HG02571 (cell line): Measurements from ENCODE around the gene PJA1.

Experiments
- ATAC-seq: cut with Tn5 transposase; IDR thresholded peaks from one replicate; pipeline ENCODE4 v1.9.1; 2021; ENCODE audit warnings: mild to moderate bottlenecking, moderate library complexity; ENCODE audit not compliant: unreplicated experiment

The PJA1 gene

DNA sequence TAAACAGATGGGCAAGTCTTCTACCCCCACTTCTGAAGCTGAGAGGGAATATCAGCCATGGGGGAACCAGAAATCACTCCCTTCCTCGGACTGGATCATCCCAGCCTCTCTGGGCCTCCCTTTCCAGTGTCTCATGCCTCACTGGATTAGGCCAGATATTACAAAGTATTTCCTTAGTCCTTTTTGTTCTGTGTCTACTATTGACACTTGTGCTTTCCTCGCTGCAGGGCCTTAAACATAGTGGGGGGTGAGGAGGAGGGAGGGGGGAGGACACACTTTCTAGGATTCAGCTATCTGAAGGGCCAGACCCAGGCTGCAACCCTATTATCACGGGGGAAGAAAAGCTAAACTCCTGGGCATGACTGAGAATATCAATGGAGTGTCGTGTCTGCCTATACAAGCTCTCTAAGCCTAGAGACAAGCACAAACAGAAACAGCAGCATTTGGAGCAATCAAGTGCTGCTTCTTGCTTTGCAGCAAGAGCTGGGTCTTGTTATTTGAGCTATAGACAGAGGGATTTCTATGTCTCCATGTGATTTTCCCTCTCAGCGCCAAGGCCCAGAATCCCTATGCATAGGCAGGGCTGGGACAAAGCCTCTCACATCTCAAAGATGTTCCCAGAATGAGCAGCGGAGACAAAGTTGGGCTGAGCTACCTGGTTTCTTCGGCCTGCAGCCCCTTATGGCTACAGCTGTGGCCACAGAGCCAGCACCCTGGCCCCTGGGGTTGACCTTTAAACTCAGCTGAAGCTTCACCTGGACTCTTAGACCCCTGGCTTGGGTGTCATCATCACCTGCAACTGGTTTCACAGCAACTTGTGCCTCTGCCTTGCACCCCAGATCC is 20.2 kb downstream of the PJA1 start:
- no peak for ATAC-seq

DNA sequence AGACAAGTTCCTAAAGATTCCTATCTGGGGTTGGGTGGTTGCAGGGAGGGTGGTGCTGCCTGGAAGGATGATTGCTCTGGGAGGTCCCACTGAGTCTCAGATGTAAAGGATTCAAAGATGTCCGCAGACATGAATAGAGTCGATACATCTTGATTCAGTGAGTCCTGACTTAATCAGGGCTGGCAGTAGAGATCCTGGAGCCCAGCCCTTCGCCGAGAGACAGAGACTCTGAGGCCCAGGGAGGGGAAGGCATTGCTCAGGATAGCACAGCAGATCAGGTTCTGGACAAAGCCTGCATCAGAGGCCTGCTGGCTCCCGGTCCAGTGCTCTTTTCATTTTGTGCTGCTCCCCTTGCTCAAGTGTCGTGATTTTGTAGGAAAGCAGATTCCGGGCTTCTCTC is 21.7 kb downstream of the PJA1 start:
- ATAC-seq, result no peak

DNA sequence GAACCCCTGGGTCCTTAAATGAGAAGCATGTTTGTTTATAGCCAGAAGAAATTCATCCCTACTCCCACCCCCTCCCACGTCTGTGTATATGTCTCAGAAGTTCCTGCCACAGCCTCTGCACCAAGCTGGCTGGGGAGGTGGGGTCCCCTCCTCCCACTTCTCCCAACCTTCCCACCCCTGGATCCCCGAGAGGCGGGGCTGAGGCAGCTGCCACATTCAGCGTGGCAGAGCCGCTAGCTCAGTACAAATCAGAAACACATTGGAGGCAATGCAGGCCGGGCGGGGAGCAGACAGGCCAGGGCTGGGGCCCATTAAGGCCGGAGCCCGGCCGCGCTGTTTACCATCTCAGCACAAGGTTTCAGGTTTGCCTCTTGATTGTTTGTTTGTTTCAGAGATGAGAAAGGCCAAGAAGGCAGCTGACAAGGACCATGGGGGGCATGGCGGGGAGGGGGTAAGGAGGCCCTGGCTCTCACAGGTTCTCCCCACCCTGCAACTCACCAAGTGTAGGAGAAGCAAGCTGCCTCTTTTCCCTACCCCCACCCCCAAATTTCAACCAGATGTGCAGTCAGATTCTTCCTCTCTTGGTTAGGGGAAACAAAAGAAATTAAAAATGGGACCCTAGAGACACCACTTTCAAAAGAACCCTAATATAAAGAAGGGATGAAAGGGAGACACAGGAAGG is 22.3 kb downstream of the PJA1 start:
- no peak for ATAC-seq

DNA sequence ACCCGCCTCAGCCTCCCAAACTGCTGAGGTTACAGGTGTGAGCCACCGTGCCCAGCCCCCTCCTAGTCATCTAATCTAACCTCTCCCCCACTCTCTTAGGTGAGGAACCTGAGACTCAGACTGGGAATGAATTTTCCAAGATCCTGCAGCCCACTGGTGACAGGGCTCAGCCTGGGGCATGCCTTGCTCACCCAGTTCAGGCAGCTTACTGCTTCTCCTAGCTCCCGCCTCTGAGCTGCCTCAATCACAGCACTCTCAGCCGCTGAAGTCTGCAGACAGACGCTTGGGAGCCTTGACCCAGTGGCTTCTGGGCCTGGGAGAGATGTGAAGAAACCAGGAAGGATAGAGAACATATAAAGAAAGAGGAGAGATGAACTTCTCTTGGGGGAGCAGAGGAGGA is 24.4 kb downstream of the PJA1 start:
- no peak for ATAC-seq

DNA sequence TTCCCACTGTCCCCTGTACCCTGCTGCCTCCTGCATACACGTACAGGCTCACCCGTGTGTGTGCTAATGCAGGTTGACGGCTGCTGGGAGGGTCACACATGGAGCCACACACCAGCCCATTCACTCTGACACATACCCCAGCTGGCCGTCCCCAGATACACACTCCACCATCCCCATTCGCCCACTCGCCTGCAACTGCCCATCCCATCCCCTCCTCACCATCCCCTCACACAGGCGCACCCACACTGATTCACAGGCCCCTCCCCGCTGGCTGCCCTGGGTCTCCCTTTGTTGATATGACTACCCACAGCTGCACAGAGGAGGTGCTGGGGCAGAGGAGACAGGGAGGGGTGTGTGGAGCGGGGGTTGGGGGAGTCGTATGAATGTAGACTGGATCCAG is 25.7 kb downstream of the PJA1 start:
- no peak for ATAC-seq

DNA sequence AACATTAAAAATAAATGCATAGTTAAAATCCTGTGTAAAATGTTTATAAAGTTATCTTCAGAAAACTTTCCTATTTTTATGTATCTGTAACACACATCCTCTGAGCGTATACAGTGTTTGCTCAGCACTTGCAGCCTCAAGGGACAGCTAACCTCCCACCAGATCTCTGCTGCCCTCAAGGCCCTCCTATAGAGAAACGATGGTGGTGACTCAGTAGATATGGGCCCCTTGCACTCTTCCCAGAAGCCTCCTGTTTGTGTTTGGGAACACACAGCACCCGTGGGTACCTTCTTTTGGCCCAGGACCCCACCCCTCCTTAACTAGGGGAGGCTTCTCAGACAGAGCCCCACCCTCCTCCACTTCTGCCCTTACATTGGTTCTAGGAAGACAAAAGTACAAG is 26.7 kb downstream of the PJA1 start:
- ATAC-seq, result no peak

DNA sequence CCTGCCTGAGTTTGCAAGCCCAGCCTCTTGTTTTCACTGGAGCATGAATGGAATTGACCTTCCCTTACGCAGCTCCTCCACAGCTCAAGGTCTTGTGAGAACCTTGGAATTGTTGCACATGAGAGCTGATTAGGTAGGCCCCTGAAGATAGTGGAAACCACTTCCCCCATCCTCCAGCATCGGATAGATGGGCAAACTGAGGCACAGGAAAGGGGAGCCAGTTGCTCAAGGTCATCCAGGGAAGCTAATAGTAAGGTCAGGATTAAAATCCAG is 27.2 kb downstream of the PJA1 start:
- ATAC-seq, result no peak

DNA sequence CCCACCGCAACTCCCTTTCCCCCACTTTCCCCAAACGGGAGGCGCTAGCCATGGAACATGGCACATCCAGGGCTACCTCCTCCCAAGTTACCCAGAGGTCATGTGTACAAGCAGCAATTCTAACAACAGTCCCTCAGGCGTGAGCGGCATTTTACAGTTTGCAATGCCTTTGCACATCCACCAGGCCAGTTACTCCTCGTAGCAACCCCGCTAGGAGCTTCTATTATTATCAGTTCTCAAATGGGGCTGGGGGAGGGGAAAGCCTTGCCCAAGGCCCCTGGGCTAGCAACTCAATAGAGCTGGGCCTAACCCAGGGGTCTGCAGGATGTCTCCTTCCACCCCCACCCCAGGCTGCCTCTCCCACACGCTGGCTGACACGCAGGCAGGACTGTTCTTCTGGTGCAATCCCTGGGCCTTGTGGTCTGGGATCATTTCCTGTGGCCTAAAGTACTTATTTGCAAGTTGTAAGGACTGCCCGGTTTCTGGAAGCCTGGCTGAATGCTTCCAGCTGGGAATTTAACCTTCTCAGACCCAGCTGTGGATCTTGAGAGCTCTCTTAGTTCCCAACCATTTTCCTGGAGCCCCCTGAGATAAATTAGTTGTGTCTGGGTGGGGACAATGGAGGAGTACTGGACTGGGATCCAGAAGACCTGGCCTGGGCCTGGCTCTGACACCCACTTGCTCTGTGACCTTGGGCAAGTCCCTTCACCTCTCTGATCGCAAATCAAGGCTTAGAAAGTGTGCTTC is 27.7 kb downstream of the PJA1 start:
- ATAC-seq, result no peak

DNA sequence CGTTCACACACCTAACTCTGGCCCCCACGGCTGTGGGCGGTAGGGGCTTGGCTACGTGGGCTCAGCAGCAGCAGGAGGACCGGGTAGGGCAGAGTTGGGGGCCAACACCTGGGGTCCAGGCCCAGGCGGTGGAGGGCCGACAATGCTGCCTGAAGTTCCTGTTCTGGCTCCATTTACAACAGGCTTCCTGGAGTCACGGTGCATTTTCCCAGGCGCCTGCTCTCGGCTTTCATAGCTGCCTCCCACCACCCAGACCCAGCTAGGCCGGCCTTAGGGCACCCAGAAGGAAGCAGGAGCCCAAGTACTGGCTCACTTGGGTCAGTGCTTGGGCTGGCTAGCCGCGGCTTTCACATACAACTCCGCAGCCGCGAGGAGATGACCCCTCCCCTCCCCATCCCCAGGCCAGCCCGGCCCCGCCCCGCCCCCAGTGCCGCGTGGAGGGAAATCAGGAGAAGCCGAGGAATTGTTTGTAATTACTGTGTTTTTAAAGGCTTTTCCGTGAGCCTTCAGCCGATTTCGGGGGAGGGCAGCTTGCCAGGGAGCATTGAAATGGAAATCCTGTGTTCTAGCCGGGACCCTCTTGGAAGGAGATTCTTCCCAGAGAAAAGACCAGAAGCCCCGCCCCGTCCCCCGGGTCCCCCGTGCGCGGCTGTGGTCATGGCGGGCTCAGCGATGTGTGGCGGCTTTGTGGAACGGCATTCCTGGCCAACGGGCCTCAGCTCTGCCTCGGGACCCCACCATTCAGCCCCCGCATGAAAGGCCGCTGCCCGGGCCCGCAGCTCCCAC is 28.5 kb downstream of the PJA1 start:
- ATAC-seq, result no peak

DNA sequence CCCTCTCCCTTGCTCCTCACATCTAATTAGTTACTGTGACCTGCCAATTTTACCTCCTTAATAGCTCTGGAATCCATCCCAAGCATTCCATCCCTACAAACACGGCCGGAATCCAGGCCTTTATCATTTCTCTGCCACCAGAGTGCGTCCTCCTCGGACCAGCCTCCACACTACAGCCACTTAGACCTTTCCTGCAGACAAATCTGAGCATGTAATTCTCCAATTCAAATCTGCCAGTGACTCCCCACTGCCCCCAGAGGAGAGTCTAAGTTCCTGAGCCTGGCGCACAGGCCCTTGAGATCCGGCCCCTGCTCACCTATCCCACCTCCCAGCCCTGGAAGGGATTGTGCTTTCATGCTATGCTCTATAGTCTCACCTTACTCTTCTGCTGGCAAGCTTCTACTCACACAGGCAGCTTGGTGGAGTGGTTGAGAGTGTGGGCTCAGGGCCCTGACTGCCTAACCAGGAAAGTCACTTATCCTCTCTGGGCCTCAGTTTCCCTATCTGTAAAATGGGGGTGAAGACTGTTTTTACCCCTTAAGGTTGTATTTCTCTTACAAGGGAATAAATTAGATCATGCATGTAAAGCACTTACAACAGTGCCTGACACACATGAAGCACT is 31.2 kb downstream of the PJA1 start:
- ATAC-seq, result no peak

DNA sequence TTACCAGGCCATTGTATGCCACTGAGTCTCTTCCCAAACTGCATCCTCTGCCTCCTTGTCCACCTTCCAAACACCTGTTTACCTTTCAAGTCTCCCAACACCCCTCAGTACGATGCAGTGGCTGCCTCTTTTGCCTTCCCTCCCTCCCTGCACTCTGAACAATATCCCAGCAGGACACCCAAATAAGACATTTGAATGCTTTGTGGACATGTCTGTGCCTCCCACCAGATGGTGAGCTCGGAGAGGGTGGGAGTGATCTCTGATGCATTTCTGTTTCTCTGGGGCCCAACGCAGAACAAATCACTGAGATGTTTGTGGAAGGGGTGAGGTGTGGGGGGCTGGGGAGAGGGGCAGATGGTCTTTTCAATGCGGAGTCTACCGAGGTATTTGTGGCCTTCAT is 33.4 kb downstream of the PJA1 start:
- ATAC-seq, result no peak

DNA sequence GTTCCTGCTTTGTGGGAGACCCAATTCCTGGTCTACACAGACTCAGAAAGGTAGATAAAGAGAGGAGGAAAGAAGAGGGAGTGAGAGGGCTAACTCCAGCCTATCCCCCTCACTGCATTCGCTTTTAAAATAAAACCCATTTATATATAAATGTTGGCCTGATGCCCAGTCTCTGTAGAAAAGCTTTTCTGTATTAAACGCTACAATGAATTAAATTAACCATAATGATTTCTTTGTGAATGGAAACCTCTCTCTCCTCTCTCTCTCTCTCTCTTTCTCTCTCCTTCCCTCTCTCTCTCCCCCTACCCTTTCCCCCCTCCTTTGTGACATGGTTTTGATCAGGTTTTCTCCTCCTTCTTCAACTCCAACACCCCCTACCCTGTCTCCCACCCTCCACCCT is 34.8 kb downstream of the PJA1 start:
- ATAC-seq, result no peak

DNA sequence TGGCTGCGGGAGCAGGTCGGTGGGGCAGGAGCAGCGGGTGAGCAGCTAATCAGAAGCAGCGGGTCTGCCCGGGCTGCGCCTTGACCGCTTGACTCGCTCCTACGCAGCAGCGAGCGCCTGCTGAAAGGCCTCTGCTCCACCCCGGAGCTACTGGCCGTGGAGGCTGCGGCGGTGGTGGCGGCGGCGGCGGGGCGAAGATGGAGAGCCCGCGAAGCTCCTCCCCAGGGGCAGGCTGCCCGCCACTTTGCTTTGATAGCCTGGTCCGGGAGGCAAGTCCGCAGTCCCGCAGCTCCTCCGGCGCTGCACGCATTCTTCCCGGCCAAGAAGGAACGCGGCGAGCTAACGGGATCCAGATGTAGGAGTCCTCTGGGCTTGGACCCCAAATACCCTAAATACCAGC is 36.7 kb downstream of the PJA1 start:
- no peak for ATAC-seq

DNA sequence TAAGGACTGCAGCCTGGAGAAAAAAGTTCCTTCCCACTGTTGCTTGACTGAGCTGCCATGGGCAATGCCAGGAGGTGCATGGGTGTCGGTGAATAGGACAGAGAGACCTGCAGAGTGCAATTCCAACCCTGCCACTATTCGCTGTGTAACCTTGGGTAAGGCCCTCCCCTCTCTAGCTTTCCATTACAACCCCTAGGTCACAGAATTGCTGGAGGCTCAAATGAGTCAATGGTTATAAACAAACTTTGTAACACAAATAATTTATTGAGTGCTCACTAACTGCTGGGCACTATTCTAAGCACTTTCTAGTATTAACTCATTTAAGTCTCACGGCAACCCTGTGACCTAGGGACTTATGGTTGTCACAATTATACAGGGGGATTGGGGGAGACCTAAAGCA is 37.8 kb downstream of the PJA1 start:
- ATAC-seq, result no peak

DNA sequence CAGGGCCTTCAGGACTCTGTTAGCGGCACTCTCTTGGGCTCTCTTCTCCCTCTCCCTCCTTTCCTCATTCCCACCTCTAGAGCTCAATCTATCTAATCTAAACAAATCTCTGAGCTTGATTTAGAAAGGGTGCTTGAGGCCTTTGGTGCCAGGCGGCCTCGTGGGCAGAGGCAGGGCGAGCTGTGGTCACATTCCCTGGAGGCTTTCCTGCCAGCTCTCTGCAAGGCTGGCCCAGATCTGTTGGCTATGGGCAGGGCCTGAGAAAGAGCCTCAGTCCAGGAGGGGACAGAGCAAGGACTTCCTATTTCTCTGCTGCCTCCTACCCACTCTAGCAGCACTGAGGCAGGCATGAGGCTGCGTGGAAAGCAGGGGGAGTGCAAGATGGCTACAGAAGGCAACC is 38.6 kb downstream of the PJA1 start:
- ATAC-seq, result no peak

DNA sequence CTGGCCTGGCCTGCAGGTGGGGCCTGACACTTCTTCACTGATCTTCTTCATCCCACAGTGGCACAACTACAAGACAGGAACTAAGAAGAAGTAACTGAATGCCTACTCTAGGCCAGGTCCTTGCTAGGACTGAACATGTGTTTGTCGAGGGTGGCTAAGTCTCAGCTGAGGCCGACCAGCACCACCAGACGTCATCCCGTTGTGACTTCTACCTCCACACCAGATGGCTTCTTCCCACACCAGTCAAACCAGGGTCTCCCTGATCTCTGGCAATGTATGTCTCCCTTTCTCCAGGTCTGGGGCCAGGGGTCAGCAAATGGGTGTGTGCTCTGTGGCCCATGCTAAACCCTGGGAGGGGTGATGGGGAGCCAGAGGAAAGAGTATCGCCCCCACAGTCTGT is 40.2 kb downstream of the PJA1 start:
- ATAC-seq, result no peak

DNA sequence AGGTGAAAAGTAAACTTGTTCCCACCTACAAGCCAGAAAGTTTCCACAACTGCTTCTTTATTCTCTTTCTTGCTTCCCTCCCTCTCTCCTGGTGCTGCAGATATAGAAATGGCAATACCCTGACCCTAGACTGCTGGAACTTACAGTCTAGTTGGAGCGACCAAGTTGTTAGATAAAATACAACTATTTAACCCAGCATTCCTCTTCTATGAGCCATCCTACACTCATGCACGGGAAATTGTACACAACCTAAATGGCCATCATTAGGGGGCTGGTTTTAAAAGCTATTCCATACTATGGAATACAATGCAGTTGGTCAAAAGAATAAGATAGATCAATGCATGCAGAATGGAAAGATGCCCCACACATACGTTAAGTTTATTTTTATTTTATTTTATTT is 41.1 kb downstream of the PJA1 start:
- no peak for ATAC-seq

DNA sequence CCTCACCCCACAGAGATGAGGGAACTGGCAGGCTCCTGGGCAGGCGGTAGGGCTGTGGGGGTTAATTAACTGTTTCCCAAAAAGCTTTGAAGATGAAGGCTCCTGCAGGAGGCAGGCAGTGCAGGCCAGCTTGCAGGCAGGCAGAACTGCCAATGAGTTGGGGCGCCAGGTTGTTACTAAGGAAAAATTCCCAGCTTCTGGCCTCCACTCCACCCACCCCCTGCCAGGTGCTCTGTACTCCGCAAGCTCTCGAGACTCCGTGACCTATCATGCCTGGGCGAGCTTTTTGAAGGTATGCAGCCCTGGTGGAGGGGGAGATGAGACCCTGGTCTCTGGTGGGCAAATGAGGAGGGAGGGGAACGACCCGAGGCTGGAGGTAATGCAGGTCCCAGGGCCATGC is 41.8 kb downstream of the PJA1 start:
- no peak for ATAC-seq

DNA sequence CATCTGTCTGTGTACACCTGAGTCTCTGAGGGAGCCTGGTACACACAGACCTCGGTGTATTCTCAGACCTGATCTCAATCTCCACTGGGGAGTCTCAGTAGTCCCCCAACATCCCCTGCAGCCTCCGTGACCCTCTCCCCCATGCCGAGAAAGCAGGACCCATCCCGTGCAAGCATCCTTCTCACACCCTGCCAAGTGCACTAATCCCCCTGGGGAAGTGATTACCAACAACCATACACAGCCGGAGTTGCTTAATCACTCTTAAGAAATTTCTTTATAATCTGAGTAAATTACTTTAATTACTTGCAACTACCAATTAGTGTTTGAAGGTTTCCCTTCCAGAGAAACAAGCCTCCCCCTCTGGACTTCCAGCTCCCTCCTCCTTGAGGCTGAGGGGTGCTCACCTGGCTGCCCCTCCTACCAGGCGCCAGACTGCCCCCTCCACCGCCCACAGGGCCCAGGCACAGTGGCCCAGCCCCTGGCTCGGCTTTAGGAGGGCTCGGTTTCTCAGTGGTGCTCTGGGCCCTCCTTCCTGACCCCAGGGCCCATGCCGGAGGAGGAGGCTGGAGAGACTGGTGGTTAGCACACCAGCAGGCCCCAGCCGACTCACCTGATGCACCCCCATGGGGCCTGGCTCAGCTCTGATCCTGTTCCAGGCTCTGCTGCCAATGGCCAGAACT is 43.8 kb downstream of the PJA1 start:
- no peak for ATAC-seq

DNA sequence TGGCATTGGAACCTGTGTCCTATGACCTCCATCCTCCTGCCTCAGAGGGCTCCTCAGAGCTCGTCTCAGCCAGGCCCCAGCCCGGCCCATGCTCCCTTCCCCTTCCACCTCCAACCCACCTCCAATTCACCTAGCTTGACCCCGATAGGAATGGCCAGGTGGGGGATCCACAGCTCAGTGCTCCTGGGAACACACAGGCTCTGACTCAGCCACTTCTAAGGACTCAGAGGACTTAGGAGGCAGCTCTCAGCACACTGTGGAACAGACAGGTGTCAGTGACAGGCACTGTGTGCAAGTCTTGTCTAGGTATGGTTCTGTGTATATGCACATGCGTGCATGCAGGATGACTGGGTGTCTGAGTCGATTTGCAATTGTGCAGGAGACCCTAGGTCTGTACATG is 44.8 kb downstream of the PJA1 start:
- ATAC-seq, result no peak
